GM18951 (cell line): ENCODE measurements around the gene SRC.

Source experiments
- POLR2A ChIP-seq: IDR thresholded peaks from 4 replicates; pipeline ENCODE4 v1.6.1; 2011; ENCODE audit warnings: mild to moderate bottlenecking; ENCODE audit not compliant: insufficient read length, insufficient read depth; ENCODE audit errors: extremely low read depth
- in situ Hi-C: fragments of 300-500 bp; cut with MboI; formaldehyde crosslinking; loops from one replicate; pipeline ENCODE4 v1.12.0; 2022; ENCODE audit warnings: low sequenced_read_pairs, mixed read lengths, inconsistent platforms; ENCODE audit not compliant: unreplicated experiment

Gene SRC

DNA sequence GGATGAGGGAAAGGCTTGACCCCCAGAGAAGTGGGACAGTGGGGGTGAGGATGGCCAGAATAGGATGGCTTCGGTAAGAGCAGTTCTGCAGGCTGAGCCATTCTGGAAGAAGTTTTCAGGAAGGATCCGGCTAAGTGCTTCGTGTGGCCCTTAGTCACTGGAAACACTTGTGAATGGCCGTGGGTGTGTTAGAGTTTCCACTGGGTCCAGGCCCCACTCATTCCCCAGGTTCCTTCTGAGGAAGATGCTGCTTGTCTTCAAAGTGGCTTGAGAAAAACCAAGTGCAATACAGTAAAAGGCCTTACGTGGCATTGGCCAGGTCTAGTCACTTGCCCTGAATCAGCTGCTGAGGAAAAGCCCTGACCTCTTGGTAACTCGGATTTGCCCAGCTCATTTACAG is 28.6 kb upstream of the SRC start:
- TF ChIP-seq POLR2A: no peak
- in situ Hi-C loops: no loop called here

DNA sequence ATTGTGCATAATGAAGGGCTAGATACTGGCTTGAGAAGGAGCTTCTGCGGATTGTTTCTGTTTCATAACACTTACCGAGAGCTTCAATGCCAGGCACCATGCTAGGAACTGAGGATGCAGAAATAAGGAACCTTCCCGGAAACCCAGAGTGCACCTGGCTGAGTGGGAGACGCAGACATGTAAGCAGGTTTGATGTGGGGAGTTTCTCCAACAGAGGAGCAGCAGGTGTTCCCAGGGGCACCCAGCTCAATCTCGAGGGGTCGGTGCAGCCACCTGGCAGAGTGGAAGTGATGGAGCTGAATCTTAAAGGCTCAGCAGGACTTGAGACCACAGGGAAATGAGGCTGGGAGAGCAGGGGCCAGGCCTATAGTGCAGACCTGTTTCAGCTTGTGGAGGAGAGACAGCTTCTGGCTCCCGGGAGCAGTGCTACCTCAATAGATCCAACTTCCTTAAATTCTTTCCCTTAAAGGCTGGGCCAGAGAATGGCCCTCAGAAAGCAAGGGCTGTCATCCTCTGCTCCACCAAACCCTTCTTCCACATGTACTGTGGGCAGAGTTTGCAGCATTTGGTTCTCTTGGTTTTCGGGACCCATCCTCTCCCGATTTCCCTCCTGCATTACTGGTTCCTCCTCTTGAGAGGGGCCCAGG is 27.8 kb upstream of the SRC start:
- in situ Hi-C loops: no loop called here
- no peak for TF ChIP-seq POLR2A

DNA sequence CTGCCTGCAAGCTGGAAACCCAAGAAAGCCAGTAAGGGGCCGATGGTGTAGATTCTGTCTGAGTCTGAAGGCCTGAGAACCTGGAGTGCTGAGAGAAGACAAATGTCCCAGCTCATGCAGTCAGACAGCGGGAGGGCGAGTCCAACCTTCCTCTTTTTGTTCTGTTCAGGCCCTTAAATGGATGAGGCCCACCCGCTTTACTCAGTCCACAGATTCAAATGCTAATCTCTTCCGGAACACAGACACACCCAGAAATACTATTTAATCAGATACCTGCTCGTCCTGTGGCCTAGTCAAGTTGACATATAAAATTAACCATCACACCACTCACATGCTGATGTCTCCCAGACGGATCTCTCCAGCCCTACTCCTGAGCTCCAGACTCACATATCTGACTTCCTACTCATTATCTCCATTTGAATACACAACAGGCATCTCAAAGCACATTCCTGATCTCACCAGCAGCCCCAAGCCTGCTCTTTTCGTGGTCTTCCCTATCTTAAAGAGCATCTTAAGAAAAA is 26.7 kb upstream of the SRC start:
- no peak for TF ChIP-seq POLR2A
- in situ Hi-C loops: no loop called here

DNA sequence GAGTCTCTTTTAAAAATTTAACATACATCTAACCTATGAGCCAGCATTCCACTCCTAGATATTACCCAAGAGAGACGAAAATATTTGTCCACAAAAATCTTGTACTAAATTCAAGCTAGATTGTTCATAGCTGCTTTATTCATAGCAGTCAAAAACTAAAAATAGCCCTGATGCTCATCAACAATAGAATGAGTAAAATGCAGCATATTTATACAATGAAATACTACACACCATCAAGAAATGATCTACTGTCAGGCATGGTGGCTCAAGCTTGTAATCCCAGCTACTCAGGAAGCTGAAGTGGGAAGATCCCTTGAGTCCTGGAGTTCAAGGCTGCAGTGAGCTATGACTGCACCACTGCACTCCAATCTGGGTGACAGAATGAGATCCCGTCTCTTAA is 22.0 kb upstream of the SRC start:
- in situ Hi-C loops: no loop called here
- no peak for TF ChIP-seq POLR2A

DNA sequence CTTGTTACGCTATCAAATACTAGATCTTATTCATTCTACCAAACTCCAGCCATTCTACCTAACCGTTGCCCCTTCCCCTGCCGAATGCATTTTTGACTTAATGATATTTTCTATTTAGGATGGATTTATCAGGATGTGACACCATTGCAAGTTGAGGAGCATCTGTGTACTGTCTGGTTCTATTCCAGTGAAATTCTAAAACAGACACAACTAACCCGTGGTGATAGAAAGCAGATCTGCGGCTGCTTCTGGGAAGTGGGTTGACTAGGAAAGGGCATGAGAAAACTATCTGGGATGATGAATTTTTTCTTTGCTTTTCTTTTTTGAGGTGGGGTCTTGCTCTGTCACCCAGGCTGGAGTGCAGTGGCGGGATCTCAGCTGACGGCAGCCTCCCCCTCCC is 20.7 kb upstream of the SRC start:
- no peak for TF ChIP-seq POLR2A
- in situ Hi-C loops: no loop called here

DNA sequence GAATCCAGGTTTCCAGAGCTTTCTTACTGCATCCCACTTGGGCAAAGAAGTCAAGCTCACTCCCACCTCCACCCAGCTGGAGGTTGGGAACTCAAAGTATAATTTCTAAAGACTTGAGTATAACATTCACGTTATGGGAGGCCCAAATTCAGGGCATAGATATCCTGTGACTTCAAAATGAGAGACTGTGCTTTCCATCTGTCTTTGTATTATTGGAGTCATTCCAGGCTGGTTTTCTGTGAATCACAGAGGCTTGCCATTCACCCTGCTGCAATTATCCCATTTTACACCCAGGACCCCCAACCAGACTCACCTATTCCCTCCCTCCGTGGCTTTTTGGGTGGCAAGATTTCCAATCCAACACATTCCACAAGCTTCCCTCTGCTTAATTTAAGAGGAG is 19.3 kb upstream of the SRC start:
- in situ Hi-C loops: no loop called here
- TF ChIP-seq POLR2A: no peak

DNA sequence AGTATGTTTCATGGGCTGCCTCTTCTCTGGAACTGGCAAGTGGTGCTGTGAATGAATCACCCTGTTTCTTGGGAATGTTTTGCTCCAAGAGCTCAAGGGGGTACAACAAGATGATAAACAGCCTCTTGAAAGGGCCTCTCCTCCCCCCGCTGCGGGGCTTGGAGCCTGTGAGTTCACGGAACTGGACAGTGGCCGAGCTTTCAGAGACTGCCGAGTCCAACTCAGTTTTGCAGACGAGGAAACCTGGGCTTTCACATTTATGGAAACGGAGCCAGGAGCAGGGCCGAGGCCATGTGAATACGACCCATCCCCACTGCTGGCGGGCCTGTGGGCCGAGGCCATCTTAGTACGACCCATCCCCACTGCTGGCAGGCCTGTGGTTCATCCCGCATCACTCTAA is 18.2 kb upstream of the SRC start:
- no peak for TF ChIP-seq POLR2A
- in situ Hi-C loops: no loop called here

- no peak for TF ChIP-seq POLR2A
- in situ Hi-C loops: no loop called here
These were observed 17.6 kb upstream of the SRC start for GRCh38 chr20:37328149-37328945.

GRCh38 chr20:37329481-37330165 is 16.3 kb upstream of the SRC start:
- no peak for TF ChIP-seq POLR2A
- in situ Hi-C loops: no loop called here

- in situ Hi-C loops: no loop called here
- no peak for TF ChIP-seq POLR2A
These were observed 15.6 kb upstream of the SRC start for GRCh38 chr20:37330316-37330715.

- no peak for TF ChIP-seq POLR2A
These were observed 14.7 kb upstream of the SRC start for GRCh38 chr20:37331060-37331857.

DNA sequence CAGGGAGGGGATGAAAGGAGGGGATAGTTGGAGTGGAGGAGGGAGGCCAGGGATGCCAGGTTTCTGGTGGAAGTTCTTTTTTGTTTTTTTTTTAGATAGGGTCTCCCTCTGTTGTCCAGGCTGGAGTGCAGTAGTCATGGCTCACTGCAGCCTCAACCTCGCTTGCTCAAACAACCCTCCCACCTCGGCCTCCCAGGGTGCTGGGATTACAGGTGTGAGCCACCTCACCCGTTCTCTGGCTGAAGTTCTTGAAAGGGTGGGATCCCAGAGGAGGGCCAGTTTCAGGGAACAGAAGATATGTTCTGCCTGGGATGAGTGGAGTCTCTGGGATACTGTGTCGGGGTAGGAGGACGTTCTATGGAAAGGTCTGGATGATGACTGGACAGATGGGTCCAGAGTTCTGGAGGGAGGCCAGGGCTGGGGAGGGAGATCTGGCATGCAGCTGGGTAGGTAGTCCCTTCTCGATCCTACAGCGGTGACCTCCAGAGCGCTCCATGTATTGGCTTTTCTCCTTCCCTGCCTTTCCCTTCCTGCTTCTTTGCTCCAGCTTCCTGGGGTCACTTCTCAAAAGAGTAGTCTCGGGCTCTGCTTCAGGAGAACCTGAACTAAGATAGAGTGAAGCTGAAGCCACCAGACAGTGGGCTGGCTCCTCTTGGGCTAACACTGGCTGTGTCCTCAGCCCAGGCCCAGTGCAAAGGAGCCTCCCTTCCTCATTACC is 12.7 kb upstream of the SRC start:
- in situ Hi-C loops: no loop called here
- no peak for TF ChIP-seq POLR2A

More at GRCh38 chr20:37331060-37331857, 14.7 kb upstream of the SRC start:
- in situ Hi-C loops: no loop called here
